Tibial nerve (tissue), 4 donors: ENCODE data around the gene FAM170B.

ENCODE experiments used
- CTCF ChIP-seq, 5 experiments: fragments of 200-600 bp in 3 of 5; fragments of 450-650 bp in 2 of 5; sonication (generic) in 3 of 5; IDR thresholded peaks; one replicate each; pipeline ENCODE4 v1.5.1; 2016 to 2019; ENCODE audit warnings: antibody characterized with exemption in 5 of 5, mild to moderate bottlenecking in 3 of 5, moderate library complexity in 2 of 5
- EP300 ChIP-seq, 2 donors: sonication (generic); formaldehyde crosslinking; IDR thresholded peaks; one replicate each; pipeline ENCODE4 v1.6.1; 2017; ENCODE audit warnings: antibody characterized with exemption in 2 of 2, mild to moderate bottlenecking in 1 of 2

- no peak for TF ChIP-seq CTCF (IDR thresholded peaks at IDR 0.05)
- TF ChIP-seq EP300 (IDR thresholded peaks at IDR 0.05): no peak
Measured at GRCh38 chr10:49166484-49167400, 32.9 kb upstream of the FAM170B start.
